Stimulated activated CD8-positive, alpha-beta memory T cell treated with anti-CD3 and anti-CD28 coated beads, Interleukin-15, amount 100 ng/mL, for 48 hours (primary cell): ENCODE results near the gene STK40.

ENCODE experiments used
- DNase-seq, 2 donors: peaks; one replicate each; pipeline ENCODE4 v3.0.0-alpha.2; 2020; ENCODE audit warnings: low read depth in 2 of 2

Gene STK40

DNA sequence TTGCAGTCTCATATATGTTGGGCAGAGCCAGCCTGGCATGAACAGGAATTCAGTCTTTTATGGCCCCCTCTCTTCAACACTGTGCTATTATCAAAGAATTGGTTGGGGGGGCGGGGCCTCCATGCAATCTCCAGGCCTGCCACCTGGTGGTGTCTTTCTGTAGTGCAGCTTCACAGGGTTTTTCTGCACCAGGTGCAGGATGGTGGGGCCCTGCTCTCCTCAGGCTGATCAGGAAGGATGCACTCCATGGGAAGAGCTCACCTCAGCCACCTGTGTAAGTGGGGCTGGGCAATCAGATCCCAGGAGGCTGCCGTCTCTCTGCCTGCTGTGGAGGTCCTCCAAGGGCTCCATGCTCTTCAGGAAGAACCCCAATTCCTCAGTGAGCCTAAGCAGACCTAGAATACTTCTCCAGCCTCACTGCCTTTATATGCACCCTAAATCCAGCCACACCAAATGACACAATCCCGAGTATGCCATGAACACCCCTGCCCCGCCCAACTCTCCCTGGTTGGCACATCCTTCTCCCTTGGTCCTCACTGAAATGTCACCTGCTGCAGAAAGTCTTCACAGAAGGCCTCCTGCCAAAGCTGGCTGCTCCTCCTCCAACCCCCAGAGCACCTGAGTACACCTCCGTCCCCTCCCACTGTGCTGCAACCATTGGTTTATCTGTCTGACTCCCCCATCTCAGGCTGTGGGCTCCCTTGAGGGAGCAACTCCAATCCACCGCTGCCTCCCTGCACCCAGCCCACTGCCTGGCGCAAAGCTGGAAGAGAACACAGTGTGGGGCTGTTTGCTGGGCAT lies 16.5 kb downstream of the STK40 start:
- DNase-seq: peak; percentile 55 to 60

DNA sequence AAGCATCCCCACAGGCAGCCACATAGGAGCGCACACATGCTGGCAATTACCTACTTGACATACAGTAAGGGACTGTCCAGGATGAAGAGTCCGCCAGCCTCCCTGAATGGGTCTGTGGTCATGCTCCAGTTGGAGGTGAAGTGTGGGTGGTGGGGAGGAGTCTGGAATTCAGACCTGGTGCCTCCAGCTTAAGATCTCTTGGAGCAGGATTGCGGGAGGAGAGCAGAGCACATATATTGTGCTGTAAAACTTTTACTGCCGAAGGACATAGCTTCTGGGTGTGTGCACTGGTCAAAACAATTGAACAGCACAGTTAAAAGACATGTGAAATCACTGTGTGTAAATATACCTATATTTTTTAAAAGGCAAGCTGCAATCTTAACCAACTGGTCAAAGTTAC lies 17.9 kb downstream of the STK40 start:
- no peak for DNase-seq

DNA sequence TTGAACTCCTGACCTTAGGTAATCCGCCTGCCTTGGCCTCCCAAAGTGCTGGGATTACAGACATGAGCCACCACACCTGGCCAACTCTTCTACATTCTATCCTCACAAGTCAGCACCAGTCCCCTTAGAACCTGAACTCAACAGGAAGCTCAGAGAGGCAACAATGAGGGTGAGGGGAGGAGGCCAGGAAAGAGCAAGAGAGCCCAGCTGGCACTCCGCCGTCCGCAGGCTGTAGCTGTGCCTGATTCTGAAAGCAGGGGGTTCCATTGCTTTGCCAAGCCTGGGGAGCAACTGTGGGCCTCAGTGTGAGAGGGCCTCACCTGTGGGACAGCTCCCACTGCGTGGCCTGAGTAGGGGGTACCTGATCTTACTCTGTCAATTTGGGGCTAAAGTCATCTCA lies 18.7 kb downstream of the STK40 start:
- no peak for DNase-seq

DNA sequence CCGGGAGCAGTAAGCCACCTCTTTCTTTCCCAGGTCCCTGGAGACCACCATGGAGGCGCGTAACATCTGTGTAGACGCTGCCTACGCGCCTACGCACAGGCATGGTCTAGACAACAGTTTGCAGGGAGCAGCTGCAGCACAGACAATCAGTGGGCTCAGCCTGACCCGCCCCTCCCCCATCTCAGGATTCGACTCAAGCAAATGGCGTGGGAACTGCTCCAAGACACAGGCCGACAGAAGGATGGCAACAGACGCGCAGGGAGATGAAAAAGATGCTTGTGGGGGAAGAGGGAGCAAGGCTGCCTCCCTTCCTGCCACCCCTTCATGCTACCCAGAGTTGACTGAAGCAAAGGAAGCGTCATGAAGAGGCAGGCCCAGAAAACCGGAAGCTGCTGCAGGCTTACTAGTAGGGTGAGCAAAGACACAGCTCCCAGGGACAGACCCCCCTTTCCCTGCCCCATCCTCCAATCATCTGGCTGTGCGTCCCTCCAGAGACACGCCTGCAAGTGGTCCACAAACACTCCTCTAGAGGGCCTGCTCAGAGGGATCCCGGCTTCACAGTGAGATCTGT lies 19.5 kb downstream of the STK40 start:
- DNase-seq: no peak

DNA sequence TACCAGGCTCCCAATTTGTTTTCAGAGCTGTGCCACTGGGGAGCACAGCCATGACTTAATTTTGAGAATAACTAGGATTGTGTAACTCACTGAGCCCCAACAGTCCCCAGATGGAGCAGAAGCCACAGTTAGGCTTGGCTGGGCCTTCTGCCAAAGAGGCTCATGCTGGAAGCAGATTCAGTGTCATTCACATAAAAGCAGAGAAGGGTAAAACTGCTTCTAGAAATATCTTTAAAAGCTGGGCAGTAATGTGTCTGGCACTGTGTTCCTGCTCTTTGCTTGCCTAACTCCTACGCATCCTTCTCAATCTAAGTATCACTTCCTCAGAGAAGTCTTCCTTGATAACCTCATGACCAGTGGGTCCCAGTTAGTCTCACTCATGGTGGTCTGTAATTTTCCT lies 20.3 kb downstream of the STK40 start:
- no peak for DNase-seq

DNA sequence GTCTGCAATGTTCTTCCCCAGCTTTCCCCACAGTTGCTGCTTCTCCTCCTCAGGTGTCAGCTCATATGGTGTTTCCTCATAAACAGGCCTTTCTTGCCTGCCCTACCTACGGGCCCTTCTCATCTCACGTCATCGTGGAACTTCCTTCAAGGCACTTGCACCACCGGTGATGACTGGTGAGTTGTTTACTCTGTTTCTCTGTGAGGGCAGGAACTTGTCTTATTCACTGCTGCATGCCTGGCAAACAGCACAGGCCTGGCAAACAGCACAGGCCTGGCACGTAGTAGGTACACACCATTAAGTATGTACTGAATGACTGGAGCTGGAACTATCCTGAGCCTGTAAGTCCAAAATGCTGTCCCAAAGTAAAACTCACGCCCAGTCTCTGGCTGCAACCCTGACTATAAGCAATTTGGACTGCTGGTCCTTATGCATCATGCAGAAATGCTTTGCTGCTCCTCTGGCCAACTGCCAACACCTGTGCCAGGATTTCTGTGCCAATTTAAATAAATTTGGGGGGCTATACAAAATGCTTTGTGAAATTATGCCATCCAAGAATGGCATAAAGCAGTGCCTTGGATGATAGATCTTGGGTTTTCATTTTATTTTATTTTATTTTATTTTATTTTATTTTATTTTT lies 25.7 kb downstream of the STK40 start:
- no peak for DNase-seq

DNA sequence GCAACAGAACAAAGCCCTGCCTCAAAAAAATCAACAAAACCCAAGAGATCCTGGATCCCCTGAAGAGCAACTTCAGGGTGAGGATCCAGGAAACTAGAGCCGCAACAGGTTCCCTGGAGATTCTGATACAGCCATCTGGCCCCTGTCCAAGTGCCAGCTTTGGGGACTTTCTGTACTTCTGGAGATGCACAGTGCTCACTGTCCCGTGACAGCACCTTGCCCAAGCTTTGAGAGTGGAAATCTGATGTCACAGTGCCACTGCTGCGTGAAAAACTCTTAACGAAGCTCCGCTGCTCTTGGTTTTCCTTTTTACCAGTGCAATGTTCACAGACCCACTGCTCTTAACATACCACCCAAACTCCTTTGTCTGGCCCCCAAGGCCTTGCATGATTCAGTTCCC lies 26.3 kb downstream of the STK40 start:
- no peak for DNase-seq

DNA sequence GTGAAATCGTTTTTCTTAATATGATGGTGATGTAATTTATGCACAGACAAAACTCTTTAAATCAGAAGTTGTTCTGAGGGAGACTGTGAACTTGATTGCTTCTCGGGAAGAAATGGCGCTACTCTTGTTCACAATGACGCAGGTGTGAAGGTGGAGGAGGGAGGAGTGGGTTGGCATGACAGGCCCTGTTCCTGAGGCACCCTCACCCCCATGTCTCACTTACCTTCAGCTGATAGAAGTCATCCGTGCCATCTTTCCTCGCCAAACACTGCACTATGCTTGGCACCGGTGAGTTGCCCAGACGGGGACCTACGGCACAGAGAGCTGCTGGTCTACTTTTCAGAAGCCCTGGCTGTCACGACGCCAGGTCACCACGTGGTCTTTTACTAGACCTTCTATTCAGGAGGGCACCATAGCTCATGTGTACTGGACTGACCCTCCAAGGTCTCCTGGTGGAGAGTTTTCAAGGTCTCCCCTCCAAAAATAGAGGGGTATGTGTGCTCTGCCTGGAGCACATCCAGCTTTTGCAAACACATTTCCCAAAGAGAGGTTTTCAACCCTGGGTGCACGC lies 27.1 kb downstream of the STK40 start:
- DNase-seq: no peak

DNA sequence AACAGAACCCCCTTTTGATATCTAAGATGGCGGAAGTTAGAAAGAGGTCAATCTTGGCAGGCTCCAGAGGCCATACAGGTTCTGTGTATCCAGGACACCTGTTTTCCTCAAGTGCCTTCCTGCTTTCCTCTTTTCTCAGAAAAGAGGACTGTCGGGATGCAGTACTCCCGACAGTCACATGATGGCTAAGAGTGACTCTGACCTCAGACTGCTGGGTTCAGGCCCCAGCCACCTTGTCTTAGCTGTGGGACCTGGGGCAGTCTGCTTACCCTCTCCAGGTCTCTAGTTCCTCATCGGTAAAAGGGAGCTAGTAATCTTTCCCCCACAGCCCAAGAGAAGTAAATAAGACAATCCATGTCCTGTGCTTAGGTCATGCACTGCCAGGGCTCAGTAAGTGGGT lies 29.9 kb downstream of the STK40 start:
- DNase-seq: no peak

DNA sequence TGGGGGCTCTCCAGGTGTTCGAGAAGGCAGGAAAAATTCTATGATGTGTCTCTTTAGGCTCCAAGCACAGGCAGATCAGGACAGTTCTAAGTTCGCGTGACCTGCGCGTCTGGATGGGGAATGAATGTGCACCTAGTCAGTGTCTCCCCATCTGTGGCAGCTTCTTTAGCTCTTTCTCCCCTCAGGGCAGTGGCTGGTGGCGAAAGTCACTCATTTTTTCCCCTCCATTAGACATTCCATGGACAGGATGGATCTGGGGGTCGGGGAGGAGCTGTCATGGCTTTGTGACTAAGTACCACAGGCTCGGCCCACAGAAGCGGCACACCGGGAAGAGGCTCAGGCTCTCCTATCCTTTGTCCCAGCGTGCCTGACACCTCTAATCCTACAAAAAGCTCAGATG lies 31.2 kb downstream of the STK40 start:
- DNase-seq: no peak

DNA sequence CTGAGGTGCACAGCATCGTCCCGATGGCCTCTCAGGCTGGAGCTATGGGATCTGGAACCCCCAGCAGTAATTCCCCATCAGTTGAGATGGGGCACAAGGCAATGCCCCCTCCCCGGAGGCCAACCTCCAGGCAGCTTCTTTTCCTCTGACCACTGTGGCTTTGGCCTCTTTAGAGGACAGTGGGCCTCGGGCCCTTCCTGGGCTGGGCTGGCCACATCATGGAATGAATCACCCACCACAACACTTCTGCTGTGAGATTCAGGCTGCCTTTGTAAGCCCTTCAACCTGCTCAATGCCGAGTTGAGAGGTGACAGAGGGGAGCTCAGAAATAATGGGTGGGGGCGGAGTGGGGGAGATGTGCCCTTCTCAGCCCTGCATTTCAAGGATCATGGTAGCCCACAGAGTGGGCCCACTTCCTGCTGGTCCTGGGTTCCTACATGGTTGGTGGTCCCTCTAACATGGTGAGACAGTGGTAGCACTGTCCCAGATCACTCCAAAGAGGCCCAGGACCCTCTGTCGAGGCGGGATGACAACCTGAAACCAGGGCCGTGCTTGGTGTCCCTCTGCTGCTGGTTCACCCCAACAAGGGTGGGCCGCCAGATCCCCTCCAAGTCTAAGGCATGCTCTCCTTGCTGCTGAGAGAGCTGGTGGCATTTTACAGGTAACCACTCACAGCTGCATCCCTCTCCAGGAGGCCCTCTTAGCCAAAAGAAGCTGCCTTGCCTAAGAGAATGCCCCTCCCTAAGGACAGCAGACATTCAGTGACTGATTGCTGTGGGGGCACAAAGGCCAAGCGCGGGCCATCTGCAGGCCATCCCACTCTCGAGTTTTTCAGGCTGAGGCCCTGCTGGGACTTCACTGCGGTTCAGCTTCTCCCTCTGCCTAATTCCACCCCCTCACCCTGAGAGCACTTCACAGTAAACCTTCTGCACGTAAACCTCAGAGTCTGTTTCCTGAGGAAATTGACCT lies 32.5 kb downstream of the STK40 start:
- DNase-seq: no peak

DNA sequence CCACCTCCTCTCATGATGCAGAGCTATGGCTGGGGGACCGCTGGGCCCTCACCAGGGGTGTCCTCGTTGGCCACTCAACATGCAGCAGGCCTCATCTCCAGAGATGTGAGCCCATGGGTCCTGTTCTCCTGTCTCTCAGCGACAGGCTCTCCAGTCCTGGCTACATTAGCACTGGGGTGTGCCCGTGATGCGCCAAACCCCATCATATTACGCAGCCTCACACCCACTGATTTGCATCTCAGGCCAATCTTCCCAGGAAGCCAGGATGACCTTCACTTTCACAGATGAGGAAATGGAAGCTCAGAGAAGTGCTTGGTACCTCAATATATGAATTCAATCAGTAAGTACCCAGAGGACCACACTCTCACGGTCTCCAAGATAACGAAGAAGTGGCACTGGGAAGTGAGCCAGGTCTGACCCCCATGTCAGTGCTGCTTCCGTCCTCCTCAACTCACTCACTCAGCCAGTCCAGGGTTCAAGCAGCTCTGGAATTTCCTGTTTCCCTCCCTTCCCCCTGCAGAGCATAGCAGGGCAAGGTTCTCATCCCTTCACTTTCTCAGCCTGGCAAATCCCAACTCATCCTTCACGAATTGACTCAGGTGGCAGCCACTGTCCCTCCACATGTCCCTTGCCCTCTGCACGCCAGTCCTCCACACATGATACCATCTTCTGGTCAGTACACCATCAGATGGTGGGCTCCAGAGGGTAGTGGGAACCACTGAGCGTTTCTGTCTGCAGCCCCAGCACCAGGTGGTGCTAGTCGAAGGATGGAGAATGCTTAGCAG lies 33.4 kb downstream of the STK40 start:
- DNase-seq: no peak

DNA sequence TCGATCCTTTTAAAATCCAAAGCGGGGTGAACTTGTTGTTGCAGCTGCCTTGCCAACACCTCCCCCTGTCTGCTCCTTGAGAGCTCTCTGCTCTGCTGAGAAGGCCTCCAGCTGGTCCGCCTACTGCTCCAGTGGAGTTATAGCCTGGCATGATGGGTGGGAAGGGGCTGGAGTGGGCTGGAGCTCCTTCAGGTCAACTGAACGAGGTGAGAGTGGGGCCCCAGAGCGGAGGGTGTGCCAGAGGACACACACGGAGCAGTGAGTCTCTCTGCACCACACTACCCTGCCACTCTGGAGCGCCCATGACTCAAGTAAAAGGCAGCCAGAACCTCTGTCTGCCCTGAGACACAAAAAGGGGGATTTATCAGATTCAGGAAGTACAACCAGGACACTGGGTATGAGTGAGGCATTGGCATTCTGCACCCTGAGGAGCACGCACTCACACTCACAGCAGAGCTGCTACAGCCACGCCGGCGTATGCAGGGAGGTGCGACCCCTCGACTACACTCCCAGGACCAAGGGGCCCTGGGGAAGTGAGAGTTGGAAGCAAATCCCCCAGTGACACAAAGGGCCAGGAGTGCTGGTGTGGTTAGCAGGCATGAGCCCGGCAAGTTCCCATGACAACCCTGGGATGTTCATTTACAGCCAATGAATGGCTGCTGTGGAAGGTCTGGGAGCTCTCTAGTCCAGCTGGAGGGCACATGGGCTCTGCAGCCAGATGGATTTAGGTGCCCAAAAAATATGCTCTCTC lies 34.3 kb downstream of the STK40 start:
- DNase-seq: no peak

DNA sequence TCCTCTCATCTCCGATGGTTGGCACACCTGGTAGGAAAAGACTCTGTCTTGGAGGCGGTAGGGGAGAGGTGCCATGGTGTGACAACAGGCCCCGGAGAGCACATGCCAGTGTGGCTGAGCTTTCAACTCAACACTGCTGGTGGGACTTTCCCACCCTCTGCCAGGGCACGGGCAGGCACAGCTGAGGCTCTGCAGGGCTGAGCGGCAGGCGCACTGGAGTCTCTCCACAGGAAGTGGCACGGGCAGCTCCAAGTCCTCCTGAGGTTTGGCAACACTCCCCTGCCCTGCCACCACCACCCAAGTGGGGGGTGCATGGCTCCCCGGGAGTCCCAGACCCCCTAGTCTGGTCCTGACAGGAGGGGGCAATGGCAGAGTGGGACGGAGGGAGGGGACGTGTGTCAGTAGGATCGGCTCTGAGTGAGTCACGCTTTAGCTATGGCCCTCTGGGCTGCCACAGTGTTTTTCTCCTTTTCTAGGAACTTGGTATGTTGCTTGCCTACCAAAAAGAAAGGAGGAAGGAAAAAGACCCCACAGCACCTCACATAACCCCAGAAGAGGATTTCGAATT lies 35.0 kb downstream of the STK40 start:
- DNase-seq: no peak

DNA sequence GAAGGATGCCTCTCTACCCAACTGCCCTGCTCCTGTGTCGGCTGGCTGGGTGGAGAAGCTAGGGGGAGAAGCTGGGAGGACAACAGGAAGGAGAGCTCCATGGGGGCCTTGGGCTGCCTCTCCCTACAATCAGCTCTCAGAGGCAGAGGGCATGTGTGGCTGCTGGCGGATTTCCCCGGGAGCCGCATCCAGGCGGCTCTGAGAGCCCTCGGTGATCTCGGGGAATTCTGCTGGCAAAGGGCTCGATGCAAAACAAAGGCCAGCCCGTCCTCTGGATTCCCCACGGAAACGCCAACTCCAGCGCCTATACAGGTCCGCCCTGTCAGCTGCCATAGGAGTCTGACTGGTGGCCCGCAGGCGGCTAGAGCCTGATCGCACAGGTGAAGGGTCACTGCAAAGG lies 35.9 kb downstream of the STK40 start:
- DNase-seq: no peak

DNA sequence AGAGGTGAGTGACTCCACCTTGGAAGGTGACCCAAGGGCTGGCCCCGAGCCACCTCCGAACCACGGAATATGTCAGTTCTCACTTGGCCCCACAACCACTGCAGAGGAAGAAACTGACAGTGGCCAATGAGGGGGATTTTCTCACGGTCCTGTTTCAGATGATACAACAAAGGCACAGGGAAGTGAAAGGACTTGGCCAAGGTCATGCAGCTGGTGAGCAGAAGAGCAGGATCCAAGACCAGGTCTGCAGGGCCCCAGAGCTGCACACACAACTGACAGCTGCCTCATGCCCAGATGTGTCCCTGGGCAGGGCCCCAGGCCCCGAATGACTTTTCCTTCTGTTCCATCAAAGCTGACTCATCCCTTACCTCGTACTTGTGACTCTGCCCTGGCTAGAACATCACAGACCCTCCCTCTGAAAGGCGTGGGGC lies 36.5 kb downstream of the STK40 start:
- no peak for DNase-seq

DNA sequence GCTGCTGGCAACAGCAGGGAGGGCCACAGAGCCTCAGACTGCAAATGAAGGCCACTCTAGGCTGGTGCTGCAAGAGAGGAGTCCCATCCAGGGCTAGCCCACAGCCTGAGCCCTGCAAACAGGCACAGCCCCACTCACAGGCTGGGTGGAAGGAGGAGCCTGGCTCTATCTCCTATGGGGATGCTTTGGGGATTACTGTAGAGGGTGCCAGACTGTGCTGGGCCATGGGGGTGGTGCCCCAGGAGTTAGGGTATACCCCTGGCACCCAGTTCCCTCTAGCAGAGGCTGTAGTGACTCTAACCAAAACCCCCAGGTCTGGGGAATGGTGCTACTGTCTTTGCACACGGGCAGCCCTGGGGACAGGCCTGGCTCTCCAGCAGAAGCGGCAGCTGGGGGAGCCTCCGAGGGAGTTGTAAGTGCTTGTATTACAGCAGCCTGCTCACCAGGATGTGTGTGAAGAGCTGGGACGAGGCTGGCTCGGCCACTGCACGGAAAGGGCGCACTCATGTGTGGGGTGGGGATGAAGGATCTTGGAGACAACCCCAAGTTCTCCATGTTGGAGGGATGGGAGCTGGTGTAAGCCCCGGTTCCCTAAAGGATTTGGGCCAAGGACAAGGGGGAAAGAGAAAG lies 38.9 kb downstream of the STK40 start:
- no peak for DNase-seq

DNA sequence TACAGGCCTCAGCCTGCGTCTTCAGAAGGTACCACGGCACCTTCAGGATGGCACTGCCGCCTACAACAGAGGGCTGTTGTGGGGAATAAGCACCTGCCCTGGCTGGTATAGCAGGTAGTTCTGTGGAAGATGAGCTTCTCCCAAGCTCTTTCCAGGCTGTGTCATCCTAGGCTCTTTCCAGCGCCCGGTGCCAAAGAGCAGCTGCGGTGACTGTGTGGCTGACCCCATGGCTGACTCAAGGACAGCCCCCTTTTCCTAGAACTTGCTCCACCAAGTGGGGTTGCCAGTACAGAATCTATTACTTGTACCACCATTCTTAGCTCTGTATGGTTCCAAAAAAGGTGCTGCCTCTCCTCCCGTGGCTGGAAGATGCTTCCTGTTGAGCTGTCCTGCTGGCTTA lies 40.4 kb downstream of the STK40 start:
- no peak for DNase-seq

DNA sequence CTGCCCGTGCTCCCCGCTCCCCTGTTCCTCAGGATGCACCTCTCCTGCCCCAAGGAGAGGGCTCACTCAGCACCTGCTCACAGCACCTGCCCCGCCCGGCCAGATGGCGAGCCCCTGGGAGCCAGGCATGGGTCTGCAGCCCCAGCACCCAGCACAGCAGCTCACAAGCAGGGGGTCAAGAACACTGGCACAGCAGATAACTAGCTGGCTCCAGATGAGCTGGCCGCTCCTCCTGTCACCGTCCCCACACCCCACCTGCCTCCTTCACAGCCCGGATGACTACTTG lies 41.4 kb downstream of the STK40 start:
- no peak for DNase-seq
